HCT116 (cell line): Measurements from ENCODE around the gene PFN3. TPM values are rescaled to one million over a fixed set of nuclear protein-coding genes. Genes with fewer than 3 reads are reported as not detected.

Experiments
- ATAC-seq: fragments of 200-7000 bp; cut with Tn5 transposase; 2 replicates; pipeline ENCODE4 v1.9.1; 2020; ENCODE audit warnings: mild to moderate bottlenecking, moderate library complexity
- BruUV-seq: library from RNA; stranded (reverse); fragments of 400-500 nt; replicated peaks from 2 replicates; lab custom pipeline; 2021; lab: Mats Ljungman, UMichigan
- CTCF ChIA-PET: fragments of 300-600 bp; sonication (Branson Sonifier 250); formaldehyde crosslinking; loops from one replicate; lab custom pipeline; 2021; ENCODE audit warnings: antibody characterized with exemption; lab: Charles Lee
- POLR2A ChIA-PET: fragments of 300-600, 350-600 bp; sonication (Branson Sonifier 250); formaldehyde crosslinking; loops from one replicate; lab custom pipeline; 2021; ENCODE audit warnings: antibody characterized with exemption; lab: Charles Lee
- RAD21 ChIA-PET, 2 experiments: fragments of 300-600 bp; sonication (Branson Sonifier 250); formaldehyde crosslinking; loops; one replicate each; lab custom pipeline; 2023; ENCODE audit warnings: low total read pairs in 2 of 2; ENCODE audit not compliant: uncharacterized antibody in 2 of 2, unreplicated experiment in 2 of 2, low non-redundant PET in 1 of 2; lab: Charles Lee
- DNase-seq: peaks from one replicate; pipeline ENCODE4 v3.0.0-alpha.2; 2010; ENCODE audit warnings: low read depth, low spot score
- H2AFZ ChIP-seq: fragments of 200-600 bp; shearing (Covaris generic), sonication (generic); 2 replicates; pipeline ENCODE4 v1.6.1; 2017; ENCODE audit warnings: low read depth, mixed run types, mixed read lengths, antibody characterized with exemption, low read length; ENCODE audit not compliant: poor library complexity, severe bottlenecking
- H3K27ac ChIP-seq: 2 replicates; pipeline ENCODE4 v1.5.1; 2012; ENCODE audit warnings: low read depth, low read length
- H3K27me3 ChIP-seq: fragments of 200-600 bp; sonication (generic); 2 replicates; pipeline ENCODE4 v1.6.1; 2016; ENCODE audit warnings: mixed run types, low read length, mixed read lengths; ENCODE audit not compliant: insufficient read depth
- H3K36me3 ChIP-seq, 2 experiments: fragments of 200-500 bp in 1 of 2; fragments of 200-600 bp in 1 of 2; sonication (Bioruptor generic) in 1 of 2; sonication (generic) in 1 of 2; 2 replicates each; pipeline versions ENCODE4 v1.5.1 to v1.6.1; 2014 to 2016; ENCODE audit warnings: low read length in 2 of 2, inconsistent platforms in 1 of 2, mixed read lengths in 1 of 2, mixed run types in 1 of 2; ENCODE audit not compliant: insufficient read depth in 2 of 2, control insufficient read depth in 1 of 2
- H3K4me1 ChIP-seq, 2 experiments: fragments of 200-600 bp in 1 of 2; sonication (generic) in 1 of 2; 2 replicates each; pipeline versions ENCODE4 v1.5.1 to v1.6.1; 2012 to 2017; ENCODE audit warnings: low read length in 2 of 2, inconsistent platforms in 1 of 2, mild to moderate bottlenecking in 1 of 2, mixed read lengths in 1 of 2, mixed run types in 1 of 2, moderate library complexity in 1 of 2; ENCODE audit not compliant: insufficient read depth in 2 of 2, control insufficient read depth in 1 of 2
- H3K4me2 ChIP-seq: fragments of 200-600 bp; sonication (generic); 2 replicates; pipeline ENCODE4 v1.6.1; 2017; ENCODE audit warnings: mixed run types, low read length, mixed read lengths
- H3K4me3 ChIP-seq, 2 experiments: fragments of 200-600 bp in 1 of 2; sonication (generic) in 1 of 2; replicated peaks in 1 of 2; 2 replicates each; pipeline ENCODE4 v1.5.1; 2011 to 2016; ENCODE audit warnings: low read length in 2 of 2, control low read depth in 1 of 2, low read depth in 1 of 2, mild to moderate bottlenecking in 1 of 2, mixed read lengths in 1 of 2, mixed run types in 1 of 2
- H3K79me2 ChIP-seq: fragments of 200-600 bp; sonication (generic); 2 replicates; pipeline ENCODE4 v1.6.1; 2017; ENCODE audit warnings: mild to moderate bottlenecking, mixed run types, low read length, moderate library complexity, mixed read lengths; ENCODE audit not compliant: insufficient read depth
- H3K9ac ChIP-seq: fragments of 200-600 bp; sonication (generic); 2 replicates; pipeline ENCODE4 v1.6.1; 2016; ENCODE audit warnings: low read length, mixed read lengths
- H3K9me2 ChIP-seq: fragments of 200-600 bp; sonication (generic), shearing (Covaris generic); 2 replicates; pipeline ENCODE4 v1.6.1; 2017; ENCODE audit warnings: mixed run types, mild to moderate bottlenecking, moderate library complexity; ENCODE audit not compliant: insufficient read depth
- H3K9me3 ChIP-seq, 2 experiments: fragments of 200-500 bp in 1 of 2; fragments of 200-600 bp in 1 of 2; sonication (Bioruptor generic) in 1 of 2; sonication (generic) in 1 of 2; 2 replicates each; pipeline ENCODE4 v1.6.1; 2014 to 2017; ENCODE audit warnings: low read length in 2 of 2, mixed read lengths in 2 of 2, inconsistent platforms in 1 of 2, low read depth in 1 of 2, mild to moderate bottlenecking in 1 of 2, mixed run types in 1 of 2, moderate library complexity in 1 of 2; ENCODE audit not compliant: control insufficient read depth in 1 of 2, insufficient read depth in 1 of 2
- H4K20me1 ChIP-seq: fragments of 200-600 bp; sonication (generic), shearing (Covaris generic); 2 replicates; pipeline ENCODE4 v1.6.1; 2017; ENCODE audit warnings: mixed run types, mild to moderate bottlenecking, moderate library complexity; ENCODE audit not compliant: insufficient read depth
- CBX3 ChIP-seq: IDR thresholded peaks from 2 replicates; pipeline ENCODE4 v1.6.1; 2012; ENCODE audit warnings: low read depth
- CTCF ChIP-seq, 3 experiments: fragments of 200-600 bp in 1 of 3; sonication (generic) in 1 of 3; IDR thresholded peaks in 2 of 3; conservative IDR thresholded peaks in 1 of 3; 2 replicates each; pipeline ENCODE4 v1.5.1; 2012 to 2017; ENCODE audit warnings: low read depth in 2 of 3, low read length in 2 of 3, antibody characterized with exemption in 1 of 3, borderline replicate concordance in 1 of 3, control low read depth in 1 of 3, mild to moderate bottlenecking in 1 of 3, mixed read lengths in 1 of 3, mixed run types in 1 of 3, moderate library complexity in 1 of 3; ENCODE audit not compliant: insufficient read depth in 1 of 3
- EGR1 ChIP-seq: IDR thresholded peaks from 2 replicates; pipeline ENCODE4 v1.6.1; 2012; ENCODE audit warnings: low read depth
- ELF1 ChIP-seq: IDR thresholded peaks from 2 replicates; pipeline ENCODE4 v1.6.1; 2012; ENCODE audit warnings: low read depth, borderline replicate concordance
- EZH2 ChIP-seq: fragments of 200-600 bp; sonication (generic); IDR thresholded peaks from 2 replicates; pipeline ENCODE4 v1.6.1; 2017; ENCODE audit warnings: antibody characterized with exemption, mixed run types
- EZH2phosphoT487 ChIP-seq: fragments of 200-600 bp; IDR thresholded peaks from 2 replicates; pipeline ENCODE4 v1.6.1; 2018; ENCODE audit warnings: antibody characterized with exemption, borderline replicate concordance
- FOSL1 ChIP-seq: IDR thresholded peaks from 2 replicates; pipeline ENCODE4 v1.6.1; 2012; ENCODE audit warnings: low read depth
- JUND ChIP-seq: IDR thresholded peaks from 2 replicates; pipeline ENCODE4 v1.6.1; 2012
- POLR2A ChIP-seq: IDR thresholded peaks from 2 replicates; pipeline ENCODE4 v1.7.0; 2011; ENCODE audit warnings: borderline replicate concordance; ENCODE audit not compliant: insufficient read depth, insufficient read length; ENCODE audit errors: extremely low read depth
- POLR2AphosphoS5 ChIP-seq: IDR thresholded peaks from 2 replicates; pipeline ENCODE4 v1.6.1; 2011; ENCODE audit warnings: mild to moderate bottlenecking, low read depth, low read length, moderate library complexity
- RAD21 ChIP-seq: IDR thresholded peaks from 2 replicates; pipeline ENCODE4 v1.6.1; 2012; ENCODE audit warnings: low read depth, mild to moderate bottlenecking
- REST ChIP-seq: IDR thresholded peaks from 2 replicates; pipeline ENCODE4 v1.6.1; 2012; ENCODE audit warnings: low read depth
- SIN3A ChIP-seq: IDR thresholded peaks from 2 replicates; pipeline ENCODE4 v1.6.1; 2012; ENCODE audit warnings: low read depth
- SP1 ChIP-seq: IDR thresholded peaks from 2 replicates; pipeline ENCODE4 v1.6.1; 2012; ENCODE audit warnings: low read depth
- SRF ChIP-seq: IDR thresholded peaks from 2 replicates; pipeline ENCODE4 v1.6.1; 2012; ENCODE audit warnings: low read depth
- TCF7L2 ChIP-seq: IDR thresholded peaks from 2 replicates; pipeline ENCODE4 v1.7.0; 2011; ENCODE audit warnings: borderline replicate concordance, inconsistent platforms; ENCODE audit not compliant: insufficient read depth, insufficient read length; ENCODE audit errors: extremely low read depth
- YY1 ChIP-seq: IDR thresholded peaks from 2 replicates; pipeline ENCODE4 v1.6.1; 2011; ENCODE audit warnings: low read length, low read depth, moderate library complexity, mild to moderate bottlenecking; ENCODE audit not compliant: insufficient replicate concordance; ENCODE audit errors: extremely low read depth
- ZNF274 ChIP-seq: fragments of 200-500 bp; sonication (Bioruptor generic); IDR thresholded peaks from 2 replicates; pipeline ENCODE4 v1.6.1; 2014; ENCODE audit warnings: mild to moderate bottlenecking, low read depth, low read length, inconsistent platforms
- intact Hi-C: fragments of 100-400 bp; cut with micrococcal nuclease; formaldehyde crosslinking; loops from 2 replicates; pipeline ENCODE4 v1.10.0; 2022
- total RNA-seq: library from RNA; stranded (reverse); gene quantifications from one replicate; pipeline ENCODE4 v1.2.1, GENCODE V29; 2021; ENCODE audit not compliant: unreplicated experiment
- TF ChIP-seq, protein P1 (sequence below): IDR thresholded peaks from 2 replicates; pipeline ENCODE4 v1.6.1; 2011; ENCODE audit warnings: mild to moderate bottlenecking, low read length, moderate library complexity; ENCODE audit not compliant: insufficient replicate concordance; ENCODE audit errors: extremely low read depth

The PFN3 gene
- total RNA-seq, 1 experiment from 2014 or later, result not detected

DNA sequence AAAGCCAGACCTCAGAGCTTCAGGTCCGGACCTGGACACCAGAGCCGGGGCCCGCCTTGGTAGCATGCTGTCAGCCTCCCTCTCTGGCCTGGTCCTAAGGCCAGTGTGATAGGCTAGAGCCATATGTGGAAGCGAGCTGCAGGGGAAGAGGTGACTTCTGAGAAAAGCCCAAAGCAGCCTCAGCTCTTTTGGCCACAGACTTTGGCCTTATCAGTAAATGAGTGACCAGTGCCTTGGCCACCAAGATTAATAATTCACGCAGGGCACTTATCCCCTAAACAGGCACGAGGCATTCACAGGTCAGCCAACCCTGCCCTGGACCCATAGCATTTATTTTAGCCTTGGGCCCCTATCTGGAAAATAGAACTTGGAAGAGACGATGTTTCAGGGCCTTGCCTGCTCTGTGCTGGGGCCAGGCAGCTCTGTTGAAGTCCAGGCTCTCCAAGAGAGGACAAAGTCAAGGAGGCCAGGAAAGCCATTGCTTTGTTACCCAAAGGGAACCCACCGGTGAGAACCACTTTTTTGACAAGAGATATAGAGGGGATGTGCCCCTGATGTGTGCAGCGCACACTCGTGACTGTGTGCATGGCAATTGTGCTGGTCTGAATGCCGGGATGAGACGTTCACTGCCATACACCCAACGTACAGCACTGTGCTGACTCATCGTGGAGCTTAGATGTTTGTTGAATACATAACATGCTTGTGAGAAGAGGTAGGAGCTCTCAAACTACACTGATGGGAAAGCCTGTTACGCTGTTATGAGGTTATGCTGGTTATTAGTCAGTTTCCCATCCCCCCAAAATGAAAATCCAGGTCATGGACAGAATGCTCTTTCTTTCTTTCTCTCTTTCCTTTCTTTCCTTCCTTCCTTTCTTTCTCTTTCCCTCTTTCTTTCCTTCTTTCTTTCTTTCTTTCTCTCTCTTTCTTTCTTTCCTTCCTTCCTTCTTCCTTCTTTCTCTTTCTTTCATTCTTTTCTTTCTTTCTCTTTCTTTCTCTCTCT lies 21.3 kb downstream of the PFN3 start:
- Histone ChIP-seq H4K20me1 (no peaks in the 10 kb centered on the region), H3K9me2 (no peaks in the 10 kb centered on the region), H3K4me1 (peaks cover 3 to 17% of the 10 kb centered on the region in 2 experiments; a peak in 3 of 4 replicates), H3K79me2 (no peaks in the 10 kb centered on the region), H3K27me3 (no peaks in the 10 kb centered on the region), H3K27ac (no peak overlapping the region), H3K9ac (no peak overlapping the region), H3K4me2 (no peak overlapping the region), H3K36me3 (no peaks in the 10 kb centered on the region), H3K9me3 (no peaks in the 10 kb centered on the region), H2AFZ (peak overlapping the region; percentile 63), H3K4me3 (no peak overlapping the region)
- no peak for TF ChIP-seq RAD21
- no peak for TF ChIP-seq JUND
- no peak for TF ChIP-seq YY1
- TF ChIP-seq TCF7L2, result no peak
- TF ChIP-seq SRF, result no peak
- no peak for TF ChIP-seq REST
- no peak for TF ChIP-seq SIN3A
- no peak for TF ChIP-seq ZNF274
- TF ChIP-seq EGR1, result no peak
- no peak for TF ChIP-seq EZH2
- TF ChIP-seq POLR2A, result no peak
- no peak for TF ChIP-seq FOSL1
- TF ChIP-seq POLR2AphosphoS5, result no peak
- TF ChIP-seq SP1, result no peak
- no peak for TF ChIP-seq CBX3
- no peak for TF ChIP-seq ELF1
- TF ChIP-seq, protein P1, sequence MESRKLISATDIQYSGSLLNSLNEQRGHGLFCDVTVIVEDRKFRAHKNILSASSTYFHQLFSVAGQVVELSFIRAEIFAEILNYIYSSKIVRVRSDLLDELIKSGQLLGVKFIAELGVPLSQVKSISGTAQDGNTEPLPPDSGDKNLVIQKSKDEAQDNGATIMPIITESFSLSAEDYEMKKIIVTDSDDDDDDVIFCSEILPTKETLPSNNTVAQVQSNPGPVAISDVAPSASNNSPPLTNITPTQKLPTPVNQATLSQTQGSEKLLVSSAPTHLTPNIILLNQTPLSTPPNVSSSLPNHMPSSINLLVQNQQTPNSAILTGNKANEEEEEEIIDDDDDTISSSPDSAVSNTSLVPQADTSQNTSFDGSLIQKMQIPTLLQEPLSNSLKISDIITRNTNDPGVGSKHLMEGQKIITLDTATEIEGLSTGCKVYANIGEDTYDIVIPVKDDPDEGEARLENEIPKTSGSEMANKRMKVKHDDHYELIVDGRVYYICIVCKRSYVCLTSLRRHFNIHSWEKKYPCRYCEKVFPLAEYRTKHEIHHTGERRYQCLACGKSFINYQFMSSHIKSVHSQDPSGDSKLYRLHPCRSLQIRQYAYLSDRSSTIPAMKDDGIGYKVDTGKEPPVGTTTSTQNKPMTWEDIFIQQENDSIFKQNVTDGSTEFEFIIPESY, result no peak
- TF ChIP-seq EZH2phosphoT487, result no peak
- no peak for TF ChIP-seq CTCF (IDR thresholded peaks at IDR 0.05 in 2 of 3, conservative IDR thresholded peaks at IDR 0.05 in 1 of 3; ENCODE audit: borderline replicate concordance in 1 of 3, insufficient read depth in 1 of 3, low read depth in 2 of 3, low read length in 2 of 3)
- POLR2A ChIA-PET, result interaction anchor here (0.7 to 0.9 kb wide), 2 partner anchors 10 kb away, joined by 3 to 5 read pairs; no protein-coding TSS in a partner anchor
- intact Hi-C loops, result no loop called here
- DNase-seq, result no peak
- RAD21 ChIA-PET, result no interaction called here
- CTCF ChIA-PET, result interaction anchor here (0.7 to 1.9 kb wide), 5 partner anchors 9 to 117 kb away, joined by 3 to 11 read pairs (median 4); no protein-coding TSS in a partner anchor
- no peak for ATAC-seq
- BruUV-seq, result no TSS peak
